Measurements from ENCODE around the gene DIAPH1. TPM values are rescaled to one million over a fixed set of nuclear protein-coding genes. Genes with fewer than 3 reads are reported as not detected.
A peak's percentile ranks its signal among the peaks of the same experiment; 100 is the strongest.

Gene DIAPH1
- total RNA-seq, 1 experiment from 2014 or later = 157 TPM

- ChIA-PET CTCF (interaction anchor here (0.5 to 1.2 kb wide), 5 partner anchors 11 to 718 kb away, joined by 3 to 8 read pairs (median 4); partner anchors contain the start of genes PCDHGA11 and PCDHGA12), POLR2A (ENCODE audit: unreplicated experiment) (no interaction called here)
- H3K4me2 ChIP-seq = no peak overlapping the region
- peaks cover 75% of the 10 kb centered on the region for H3F3A ChIP-seq (ENCODE audit: insufficient read depth, low read depth)
- H4K20me1 ChIP-seq (ENCODE audit: insufficient read depth) = no peaks in the 10 kb centered on the region
- no peak overlapping the region for H3K27ac ChIP-seq
- H2AFZ ChIP-seq = no peak overlapping the region
- peaks cover 33% of the 10 kb centered on the region for H3K36me3 ChIP-seq (ENCODE audit: low read depth)
- H3K27me3 ChIP-seq (ENCODE audit: insufficient read depth, low read depth) = no peaks in the 10 kb centered on the region
- TF ChIP-seq CTCF (conservative IDR thresholded peaks at IDR 0.05) (no peak), EZH2 (IDR thresholded peaks at IDR 0.05; ENCODE audit: low read depth) (no peak)
- H3K9me2 ChIP-seq (ENCODE audit: insufficient read depth) = no peaks in the 10 kb centered on the region
- H3K79me2 ChIP-seq (ENCODE audit: low read depth) = no peaks in the 10 kb centered on the region
- H3K4me3 ChIP-seq = no peak overlapping the region
- no TSS peak for BruUV-seq (replicated peaks)
- no peak for DNase-seq
- H3K9me3 ChIP-seq (ENCODE audit: insufficient read depth, low read depth) = no peaks in the 10 kb centered on the region; the same call in 1 of the 2 replicates
- intact Hi-C loops (cut with micrococcal nuclease; ENCODE audit: unreplicated experiment) = loop anchor here (1.0 to 10.0 kb wide), 5 partner anchors 41 to 199 kb away; partner anchors contain the start of genes PCDHGA10, PCDHGC3 and TAF7
- peaks cover 45% of the 10 kb centered on the region for H3K4me1 ChIP-seq (replicated peaks; ENCODE audit: insufficient read depth)
Measured at GRCh38 chr5:141523991-141524390, 94.8 kb downstream of the DIAPH1 start.

- Histone ChIP-seq H3K27me3 (ENCODE audit: insufficient read depth, low read depth) (no peaks in the 10 kb centered on the region), H3K4me2 (peak overlapping the region; percentile 52), H3K36me3 (ENCODE audit: low read depth) (peaks cover 29% of the 10 kb centered on the region), H2AFZ (no peak overlapping the region), H3K27ac (peak overlapping the region; percentile 92), H3F3A (ENCODE audit: insufficient read depth, low read depth) (peaks cover 66% of the 10 kb centered on the region), H3K4me3 (no peak overlapping the region), H3K79me2 (ENCODE audit: low read depth) (no peaks in the 10 kb centered on the region), H3K9me3 (ENCODE audit: insufficient read depth, low read depth) (no peaks in the 10 kb centered on the region; the same call in 1 of the 2 replicates), H4K20me1 (ENCODE audit: insufficient read depth) (no peaks in the 10 kb centered on the region), H3K4me1 (replicated peaks; ENCODE audit: insufficient read depth) (peaks cover 45% of the 10 kb centered on the region), H3K9me2 (ENCODE audit: insufficient read depth) (no peaks in the 10 kb centered on the region)
- ChIA-PET CTCF (no interaction called here), POLR2A (ENCODE audit: unreplicated experiment) (interaction anchor here (0.6 kb wide), 1 partner anchor 110 kb away, joined by 3 read pairs; the partner anchor contains the start of gene PCDHGA10)
- intact Hi-C loops (cut with micrococcal nuclease; ENCODE audit: unreplicated experiment) = loop anchor here (5.0 to 10.0 kb wide), 2 partner anchors 45 to 198 kb away; partner anchors contain the start of genes PCDHGC3 and TAF7
- TF ChIP-seq CTCF (conservative IDR thresholded peaks at IDR 0.05) (no peak), EZH2 (IDR thresholded peaks at IDR 0.05; ENCODE audit: low read depth) (no peak)
- DNase-seq = no peak
- BruUV-seq (replicated peaks) = no TSS peak
Measured at GRCh38 chr5:141522301-141522700, 96.5 kb downstream of the DIAPH1 start.

GRCh38 chr5:141521244-141521781, 97.5 kb downstream of the DIAPH1 start:
- peak overlapping the region; percentile 92 for H3K27ac ChIP-seq
- H3K9me3 ChIP-seq (ENCODE audit: insufficient read depth, low read depth) = no peaks in the 10 kb centered on the region; the same call in 1 of the 2 replicates
- ChIA-PET CTCF (interaction anchor here (0.6 to 2.3 kb wide), 8 partner anchors 36 to 183 kb away, joined by 3 to 8 read pairs (median 3); partner anchors contain the start of genes PCDHGA10, PCDHGA11, PCDHGA2 and PCDHGB3), POLR2A (ENCODE audit: unreplicated experiment) (interaction anchor here (0.6 to 0.7 kb wide), 2 partner anchors 109 to 175 kb away, joined by 3 to 4 read pairs; partner anchors contain the start of gene PCDHGA10)
- no peak for TF ChIP-seq CTCF (conservative IDR thresholded peaks at IDR 0.05)
- no peak for TF ChIP-seq EZH2 (IDR thresholded peaks at IDR 0.05; ENCODE audit: low read depth)
- H3K36me3 ChIP-seq (ENCODE audit: low read depth) = peaks cover 36% of the 10 kb centered on the region
- peak; percentile 61 to 96 for DNase-seq
- H3K79me2 ChIP-seq (ENCODE audit: low read depth) = no peaks in the 10 kb centered on the region
- intact Hi-C loops (cut with micrococcal nuclease; ENCODE audit: unreplicated experiment) = loop anchor here (5.0 to 10.0 kb wide), 2 partner anchors 44 to 197 kb away; partner anchors contain the start of genes PCDHGC3 and TAF7
- no peaks in the 10 kb centered on the region for H3K9me2 ChIP-seq (ENCODE audit: insufficient read depth)
- H3K4me1 ChIP-seq (replicated peaks; ENCODE audit: insufficient read depth) = peaks cover 45% of the 10 kb centered on the region
- H3K27me3 ChIP-seq (ENCODE audit: insufficient read depth, low read depth) = no peaks in the 10 kb centered on the region
- H3K4me3 ChIP-seq = no peak overlapping the region
- BruUV-seq (replicated peaks) = no TSS peak
- H2AFZ ChIP-seq = no peak overlapping the region
- peaks cover 62% of the 10 kb centered on the region for H3F3A ChIP-seq (ENCODE audit: insufficient read depth, low read depth)
- peak overlapping the region; percentile 63 for H3K4me2 ChIP-seq
- H4K20me1 ChIP-seq (ENCODE audit: insufficient read depth) = no peaks in the 10 kb centered on the region

Measured in PC-9 (cell line).